Transverse colon (tissue), 3 donors: ENCODE data around the gene RBM20.

Experiments
- CTCF ChIP-seq, 5 experiments: fragments of 200-600 bp in 3 of 5; fragments of 450-650 bp in 2 of 5; sonication (generic) in 3 of 5; IDR thresholded peaks; 1 replicate in 2 of 5; 2 replicates in 3 of 5; pipeline ENCODE4 v1.5.1; 2016 to 2017; ENCODE audit warnings: antibody characterized with exemption in 5 of 5, inconsistent platforms in 3 of 5, mild to moderate bottlenecking in 2 of 5, moderate library complexity in 1 of 5
- EP300 ChIP-seq: sonication (generic); formaldehyde crosslinking; IDR thresholded peaks from one replicate; pipeline ENCODE4 v1.6.1; 2017; ENCODE audit warnings: antibody characterized with exemption, low read depth
- POLR2A ChIP-seq: fragments of 450-650 bp; IDR thresholded peaks from one replicate; pipeline ENCODE4 v1.6.1; 2016; ENCODE audit warnings: antibody characterized with exemption, mild to moderate bottlenecking, moderate library complexity

GRCh38 chr10:110652475-110653118 is 8.5 kb downstream of the RBM20 start:
- TF ChIP-seq POLR2A (no peak), CTCF (IDR thresholded peaks at IDR 0.05) (no peak), EP300 (no peak)
